Uterine smooth muscle cell (primary cell): Measurements from ENCODE around the gene PPP1CA. TPM values are rescaled to one million over a fixed set of nuclear protein-coding genes. Genes with fewer than 3 reads are reported as not detected.

Experiments
- total RNA-seq: library from RNA; depleted of rRNA; stranded (reverse); fragments of >200 nt; gene quantifications from 2 replicates; pipeline ENCODE4 v1.2.3, GENCODE V29; 2014

Gene PPP1CA
- 159 and 215 TPM in 2 replicates for total RNA-seq

GRCh38 chr11:67401495-67402191, at the start of gene PPP1CA:
Gene PPP1CA (minus strand): TSS chr11:67401858. CDS start chr11:67401782, 76 bp downstream.

GRCh38 chr11:67437082-67437808, 35.6 kb upstream of the PPP1CA start, which contains the start of gene PTPRCAP:
Gene PTPRCAP (minus strand): TSS chr11:67437682. CDS start chr11:67437619, 63 bp downstream.

DNA sequence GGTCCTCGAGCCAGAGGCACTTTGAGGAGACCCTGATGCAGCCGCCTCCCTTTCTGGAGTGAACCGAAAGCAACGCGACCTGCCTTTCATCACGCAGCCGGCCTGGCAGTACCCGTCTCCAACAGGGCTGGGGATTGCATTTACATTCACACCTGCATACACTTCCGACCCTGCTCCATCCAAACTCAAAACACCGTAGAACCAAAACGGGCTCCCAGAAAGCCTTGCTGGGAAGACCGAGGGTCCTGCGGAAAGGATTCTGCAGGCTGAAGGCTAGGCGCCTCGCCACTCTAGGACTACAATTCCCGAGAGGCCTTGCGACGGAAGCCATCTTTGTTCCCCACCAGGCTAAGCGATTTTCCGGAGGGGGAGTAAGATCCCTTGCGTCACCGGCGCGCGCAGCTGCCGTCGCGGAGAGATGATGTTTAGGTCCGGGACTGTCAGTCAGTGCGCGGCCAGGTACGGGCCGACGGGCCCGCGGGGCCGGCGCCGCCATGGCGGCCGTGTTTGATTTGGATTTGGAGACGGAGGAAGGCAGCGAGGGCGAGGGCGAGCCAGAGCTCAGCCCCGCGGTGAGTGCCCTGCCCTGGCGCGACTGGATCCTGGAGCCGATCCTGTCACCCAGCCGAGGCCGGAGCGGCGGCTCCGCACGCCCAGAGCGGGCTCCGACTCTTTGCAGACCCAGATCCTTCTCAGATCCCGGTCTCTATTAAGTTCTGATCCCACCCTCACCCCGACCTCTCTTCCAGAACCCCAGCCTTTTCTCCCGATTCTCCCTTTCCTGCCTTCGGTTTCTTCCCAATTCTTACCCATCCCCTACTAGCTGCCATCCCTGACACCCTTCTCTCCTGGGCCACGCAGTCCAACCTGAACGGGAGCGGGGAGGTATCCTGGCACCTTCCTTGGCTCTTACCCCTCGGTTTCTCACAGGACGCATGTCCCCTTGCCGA, 26.7 kb upstream of the PPP1CA start, which contains the start of gene RPS6KB2:
Gene RPS6KB2 (plus strand): TSS at position 443 of the 950 bp plus-strand sequence. CDS start 52 bp downstream, at position 495.

GRCh38 chr11:67415501-67416304, 14.0 kb upstream of the PPP1CA start, which contains the start of gene CARNS1:
Gene CARNS1 (plus strand): TSS chr11:67415678. CDS start chr11:67416200, 522 bp downstream.

GRCh38 chr11:67391304-67392182, 10.1 kb downstream of the PPP1CA start, which contains the start of gene RAD9A:
Gene RAD9A (plus strand): TSS chr11:67391986. CDS start chr11:67392045, 59 bp downstream.

GRCh38 chr11:67372993-67373647, 28.5 kb downstream of the PPP1CA start, which contains the start of gene CLCF1:
Gene CLCF1 (minus strand): TSS chr11:67373598. CDS start chr11:67373539, 59 bp downstream.

GRCh38 chr11:67353317-67354074, 48.2 kb downstream of the PPP1CA start, which contains the start of gene POLD4:
Gene POLD4 (minus strand): TSS chr11:67353546. CDS start chr11:67353399, 147 bp downstream.

Other genes with a start within 250 kb of the PPP1CA start
- gene GRK2, start 135.4 kb downstream of the PPP1CA start, total RNA-seq: 34.7 and 37.3 TPM in 2 replicates
- 30.0 and 34.2 TPM in 2 replicates for gene ANKRD13D, start 112.6 kb downstream of the PPP1CA start, total RNA-seq
- gene SSH3, start 98.3 kb downstream of the PPP1CA start, total RNA-seq: 14.3 and 15.6 TPM in 2 replicates
- 31.8 and 50.0 TPM in 2 replicates for gene POLD4, start 48.3 kb downstream of the PPP1CA start, total RNA-seq
- gene CLCF1, start 28.3 kb downstream of the PPP1CA start, total RNA-seq: 2.8 and 3.9 TPM in 2 replicates
- 7.3 and 7.6 TPM in 2 replicates for gene RAD9A, start 9.9 kb downstream of the PPP1CA start, total RNA-seq
- gene TBC1D10C, start 2.2 kb upstream of the PPP1CA start, total RNA-seq: not detected in 2 replicates
- gene CARNS1, start 13.8 kb upstream of the PPP1CA start, total RNA-seq: under 0.01 and 0.12 TPM in 2 replicates
- gene RPS6KB2, start 26.6 kb upstream of the PPP1CA start, total RNA-seq: 37.1 and 68.3 TPM in 2 replicates
- 0.44 and 0.62 TPM in 2 replicates for gene PTPRCAP, start 35.8 kb upstream of the PPP1CA start, total RNA-seq
- 110 and 138 TPM in 2 replicates for gene CORO1B, start 41.6 kb upstream of the PPP1CA start, total RNA-seq
- gene GPR152, start 50.9 kb upstream of the PPP1CA start, total RNA-seq: not detected in 2 replicates
- not detected in 2 replicates for gene CABP4, start 53.5 kb upstream of the PPP1CA start, total RNA-seq
- gene TMEM134, start 67.4 kb upstream of the PPP1CA start, total RNA-seq: 28.4 and 30.1 TPM in 2 replicates
- 63.2 and 102 TPM in 2 replicates for gene AIP, start 81.2 kb upstream of the PPP1CA start, total RNA-seq
- 12.1 and 16.5 TPM in 2 replicates for gene PITPNM1, start 103.5 kb upstream of the PPP1CA start, total RNA-seq
- gene CDK2AP2, start 106.3 kb upstream of the PPP1CA start, total RNA-seq: 14.7 and 30.4 TPM in 2 replicates
- not detected in 2 replicates for gene CABP2, start 121.6 kb upstream of the PPP1CA start, total RNA-seq
- gene GSTP1, start 182.0 kb upstream of the PPP1CA start, total RNA-seq: 596 and 840 TPM in 2 replicates
- gene NDUFV1, start 205.1 kb upstream of the PPP1CA start, total RNA-seq: 168 and 191 TPM in 2 replicates
- 7.5 and 8.7 TPM in 2 replicates for gene NUDT8, start 228.1 kb upstream of the PPP1CA start, total RNA-seq
- gene TBX10, start 237.9 kb upstream of the PPP1CA start, total RNA-seq: not detected in 2 replicates
- not detected in 2 replicates for gene ACY3, start 248.9 kb upstream of the PPP1CA start, total RNA-seq